Neutrophil (primary cell): ENCODE results near the gene HSPH1.

Source experiments
- H3K27ac ChIP-seq: fragments of 200-600 bp; sonication (generic); 2 replicates; pipeline ENCODE4 v1.5.1; 2016; ENCODE audit warnings: mild to moderate bottlenecking, moderate library complexity
- H3K27me3 ChIP-seq: fragments of 200-600 bp; sonication (generic); 2 replicates; pipeline ENCODE4 v1.6.0; 2016; ENCODE audit warnings: mild to moderate bottlenecking
- H3K36me3 ChIP-seq: fragments of 200-600 bp; sonication (generic); 2 replicates; pipeline ENCODE4 v1.5.1; 2017
- H3K4me1 ChIP-seq, 2 experiments: fragments of 200-600 bp in 1 of 2; sonication (generic) in 1 of 2; 1 replicate in 1 of 2; 2 replicates in 1 of 2; pipeline versions ENCODE4 v1.5.1 to v1.6.1; 2013 to 2016; ENCODE audit warnings: low read depth in 1 of 2, low read length in 1 of 2, mild to moderate bottlenecking in 1 of 2, moderate library complexity in 1 of 2; ENCODE audit not compliant: control insufficient read depth in 1 of 2, insufficient read depth in 1 of 2
- H3K4me3 ChIP-seq, 2 experiments: fragments of 200-600 bp in 1 of 2; sonication (generic) in 1 of 2; 1 replicate in 1 of 2; 2 replicates in 1 of 2; pipeline ENCODE4 v1.5.1; 2013 to 2016; ENCODE audit warnings: low read depth in 1 of 2, low read length in 1 of 2, mild to moderate bottlenecking in 1 of 2, moderate library complexity in 1 of 2
- H3K9me3 ChIP-seq: fragments of 200-600 bp; sonication (generic); 2 replicates; pipeline ENCODE4 v1.5.1; 2016
- CTCF ChIP-seq: fragments of 200-600 bp; sonication (generic); IDR thresholded peaks from 2 replicates; pipeline ENCODE4 v1.5.1; 2016; ENCODE audit warnings: antibody characterized with exemption

Gene HSPH1

GRCh38 chr13:31121379-31122140, 40.1 kb downstream of the HSPH1 start:
- Histone ChIP-seq H3K27ac (no peak overlapping the region), H3K27me3 (peaks cover 45% of the 10 kb centered on the region), H3K36me3 (no peaks in the 10 kb centered on the region), H3K9me3 (no peaks in the 10 kb centered on the region), H3K4me1 (no peaks in the 10 kb centered on the region), H3K4me3 (no peak overlapping the region)
- no peak for TF ChIP-seq CTCF

- no peaks in the 10 kb centered on the region for H3K9me3 ChIP-seq
- no peaks in the 10 kb centered on the region for H3K36me3 ChIP-seq
- no peaks in the 10 kb centered on the region for H3K4me1 ChIP-seq
- H3K4me3 ChIP-seq = no peak overlapping the region
- TF ChIP-seq CTCF = no peak
- H3K27ac ChIP-seq = no peak overlapping the region
- peaks cover 47% of the 10 kb centered on the region for H3K27me3 ChIP-seq
Observed at GRCh38 chr13:31119966-31120700, 41.6 kb downstream of the HSPH1 start.

- Histone ChIP-seq H3K27ac (no peak overlapping the region), H3K27me3 (peaks cover 48% of the 10 kb centered on the region), H3K4me1 (no peaks in the 10 kb centered on the region), H3K4me3 (no peak overlapping the region), H3K9me3 (no peaks in the 10 kb centered on the region), H3K36me3 (no peaks in the 10 kb centered on the region)
- no peak for TF ChIP-seq CTCF
Observed at GRCh38 chr13:31119526-31119925, 42.2 kb downstream of the HSPH1 start.

GRCh38 chr13:31116224-31116623, 45.5 kb downstream of the HSPH1 start:
- TF ChIP-seq CTCF = no peak
- no peaks in the 10 kb centered on the region for H3K4me1 ChIP-seq
- no peaks in the 10 kb centered on the region for H3K9me3 ChIP-seq
- no peaks in the 10 kb centered on the region for H3K36me3 ChIP-seq
- H3K27me3 ChIP-seq = peaks cover 54% of the 10 kb centered on the region
- H3K27ac ChIP-seq = no peak overlapping the region
- no peak overlapping the region for H3K4me3 ChIP-seq

GRCh38 chr13:31115616-31116015, 46.1 kb downstream of the HSPH1 start:
- no peaks in the 10 kb centered on the region for H3K9me3 ChIP-seq
- peaks cover 54% of the 10 kb centered on the region for H3K27me3 ChIP-seq
- no peaks in the 10 kb centered on the region for H3K36me3 ChIP-seq
- no peak overlapping the region for H3K27ac ChIP-seq
- no peak overlapping the region for H3K4me3 ChIP-seq
- no peak for TF ChIP-seq CTCF
- no peaks in the 10 kb centered on the region for H3K4me1 ChIP-seq
